C4-2B (cell line): Measurements from ENCODE around the gene SCGB3A2.

Source experiments
- ZFX ChIP-seq: fragments of 450-650 bp; IDR thresholded peaks from 2 replicates; pipeline ENCODE4 v1.6.1; 2017
- TF ChIP-seq, protein P1 (sequence below): fragments of 450-650 bp; conservative IDR thresholded peaks from 2 replicates; pipeline ENCODE4 v1.5.1; 2017; ENCODE audit warnings: mild to moderate bottlenecking

DNA sequence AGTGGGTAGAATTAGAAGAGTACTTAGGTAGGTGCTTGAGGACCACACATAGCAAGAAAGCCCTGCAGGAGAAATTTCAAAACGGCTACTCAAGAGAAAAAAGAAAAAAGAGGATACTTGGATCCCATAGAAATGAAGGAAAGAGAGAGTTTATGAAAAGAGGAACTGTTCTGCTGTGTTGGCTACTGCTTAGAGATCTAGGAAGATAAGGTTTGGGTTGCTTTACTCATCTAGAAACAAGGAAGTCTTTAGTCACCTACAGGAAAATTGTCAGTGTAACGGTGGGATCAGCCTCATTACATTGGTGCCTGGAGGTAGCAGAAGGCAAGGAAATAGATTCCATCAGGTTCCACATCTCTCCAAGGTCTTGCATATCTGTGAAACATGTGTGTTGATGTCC, 42.6 kb downstream of the SCGB3A2 start:
- TF ChIP-seq ZFX, result no peak
- TF ChIP-seq, protein P1, sequence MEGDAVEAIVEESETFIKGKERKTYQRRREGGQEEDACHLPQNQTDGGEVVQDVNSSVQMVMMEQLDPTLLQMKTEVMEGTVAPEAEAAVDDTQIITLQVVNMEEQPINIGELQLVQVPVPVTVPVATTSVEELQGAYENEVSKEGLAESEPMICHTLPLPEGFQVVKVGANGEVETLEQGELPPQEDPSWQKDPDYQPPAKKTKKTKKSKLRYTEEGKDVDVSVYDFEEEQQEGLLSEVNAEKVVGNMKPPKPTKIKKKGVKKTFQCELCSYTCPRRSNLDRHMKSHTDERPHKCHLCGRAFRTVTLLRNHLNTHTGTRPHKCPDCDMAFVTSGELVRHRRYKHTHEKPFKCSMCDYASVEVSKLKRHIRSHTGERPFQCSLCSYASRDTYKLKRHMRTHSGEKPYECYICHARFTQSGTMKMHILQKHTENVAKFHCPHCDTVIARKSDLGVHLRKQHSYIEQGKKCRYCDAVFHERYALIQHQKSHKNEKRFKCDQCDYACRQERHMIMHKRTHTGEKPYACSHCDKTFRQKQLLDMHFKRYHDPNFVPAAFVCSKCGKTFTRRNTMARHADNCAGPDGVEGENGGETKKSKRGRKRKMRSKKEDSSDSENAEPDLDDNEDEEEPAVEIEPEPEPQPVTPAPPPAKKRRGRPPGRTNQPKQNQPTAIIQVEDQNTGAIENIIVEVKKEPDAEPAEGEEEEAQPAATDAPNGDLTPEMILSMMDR, result no peak
